PC-9 (cell line): ENCODE measurements around the gene POLR1G. TPM values are rescaled to one million over a fixed set of nuclear protein-coding genes. Genes with fewer than 3 reads are reported as not detected.
"Not testable (repeated sequence)": the region's sequence is repeated elsewhere in the genome, so short reads cannot be mapped to it uniquely, and the experiment has no call there.

Source experiments
- BruUV-seq: library from RNA; stranded (reverse); fragments of 400-500 nt; replicated peaks from 2 replicates; lab custom pipeline; 2021; lab: Mats Ljungman, UMichigan
- CTCF ChIA-PET: fragments of 300-600 bp; sonication (Branson Sonifier 250); formaldehyde crosslinking; loops from one replicate; lab custom pipeline; 2022; ENCODE audit warnings: antibody characterized with exemption; lab: Charles Lee
- POLR2A ChIA-PET: fragments of 300-600 bp; sonication (Branson Sonifier 250); formaldehyde crosslinking; loops from one replicate; lab custom pipeline; 2022; ENCODE audit warnings: antibody characterized with exemption; ENCODE audit not compliant: unreplicated experiment; lab: Charles Lee
- DNase-seq, 2 experiments: peaks; one replicate each; pipeline versions ENCODE4 v3.0.0 to v3.0.0-alpha.2; 2015 to 2022; ENCODE audit warnings: mixed read lengths in 1 of 2
- H2AFZ ChIP-seq: fragments of 200-600 bp; sonication (generic); 2 replicates; pipeline ENCODE4 v1.8.1; 2017; ENCODE audit warnings: antibody characterized with exemption
- H3F3A ChIP-seq: fragments of 200-600 bp; sonication (generic); 2 replicates; pipeline ENCODE4 v1.8.1; 2017; ENCODE audit warnings: antibody characterized with exemption, mild to moderate bottlenecking, low read depth; ENCODE audit not compliant: insufficient read depth
- H3K27ac ChIP-seq: fragments of 200-600 bp; sonication (generic); 2 replicates; pipeline ENCODE4 v1.6.1; 2016; ENCODE audit warnings: mixed run types
- H3K27me3 ChIP-seq: fragments of 200-600 bp; sonication (generic); 2 replicates; pipeline ENCODE4 v1.6.1; 2016; ENCODE audit warnings: low read depth, mixed run types; ENCODE audit not compliant: insufficient read depth
- H3K36me3 ChIP-seq: fragments of 200-600 bp; sonication (generic); 2 replicates; pipeline ENCODE4 v1.6.1; 2016; ENCODE audit warnings: low read depth, mixed run types
- H3K4me1 ChIP-seq: fragments of 200-600 bp; sonication (generic); replicated peaks from 2 replicates; pipeline ENCODE4 v1.6.1; 2016; ENCODE audit warnings: mixed run types; ENCODE audit not compliant: insufficient read depth
- H3K4me2 ChIP-seq: fragments of 200-600 bp; sonication (generic); 2 replicates; pipeline ENCODE4 v1.6.1; 2017; ENCODE audit warnings: mixed run types
- H3K4me3 ChIP-seq: fragments of 200-600 bp; sonication (generic); 2 replicates; pipeline ENCODE4 v1.6.1; 2016; ENCODE audit warnings: mixed run types
- H3K79me2 ChIP-seq: fragments of 200-600 bp; sonication (generic); 2 replicates; pipeline ENCODE4 v1.6.1; 2017; ENCODE audit warnings: low read depth, mixed run types
- H3K9me2 ChIP-seq: fragments of 200-600 bp; sonication (generic); 2 replicates; pipeline ENCODE4 v1.8.1; 2017; ENCODE audit warnings: mild to moderate bottlenecking; ENCODE audit not compliant: insufficient read depth
- H3K9me3 ChIP-seq: fragments of 200-600 bp; sonication (generic); 2 replicates; pipeline ENCODE4 v1.8.1; 2016; ENCODE audit warnings: low read depth; ENCODE audit not compliant: insufficient read depth
- H4K20me1 ChIP-seq: fragments of 200-600 bp; sonication (generic); 2 replicates; pipeline ENCODE4 v1.8.1; 2017; ENCODE audit not compliant: insufficient read depth
- EZH2 ChIP-seq: fragments of 200-600 bp; sonication (generic); IDR thresholded peaks from 2 replicates; pipeline ENCODE4 v1.8.0; 2017; ENCODE audit warnings: antibody characterized with exemption, low read depth
- intact Hi-C: fragments of 100-400 bp; cut with micrococcal nuclease; formaldehyde crosslinking; loops from one replicate; pipeline ENCODE4 v1.10.0; 2022; ENCODE audit not compliant: unreplicated experiment
- total RNA-seq: library from RNA; stranded (reverse); gene quantifications from 2 replicates; pipeline ENCODE4 v1.2.3, GENCODE V29; 2021
- TF ChIP-seq, protein P1 (sequence below): fragments of 200-600 bp; sonication (generic); conservative IDR thresholded peaks from 2 replicates; pipeline ENCODE4 v1.6.1; 2017; ENCODE audit warnings: mixed run types, antibody characterized with exemption, mild to moderate bottlenecking, moderate library complexity

POLR1G gene
- total RNA-seq, 1 experiment from 2014 or later, result 11.5 TPM

GRCh38 chr19:45408121-45408520, 1.7 kb downstream of the POLR1G start:
- H3K9me3 ChIP-seq, result no peaks in the 10 kb centered on the region
- H2AFZ ChIP-seq, result no peak overlapping the region
- H3F3A ChIP-seq, result peaks cover 56% of the 10 kb centered on the region; the same call in 1 of the 2 replicates
- H3K27me3 ChIP-seq, result no peaks in the 10 kb centered on the region
- no peak for TF ChIP-seq EZH2
- TF ChIP-seq, protein P1, sequence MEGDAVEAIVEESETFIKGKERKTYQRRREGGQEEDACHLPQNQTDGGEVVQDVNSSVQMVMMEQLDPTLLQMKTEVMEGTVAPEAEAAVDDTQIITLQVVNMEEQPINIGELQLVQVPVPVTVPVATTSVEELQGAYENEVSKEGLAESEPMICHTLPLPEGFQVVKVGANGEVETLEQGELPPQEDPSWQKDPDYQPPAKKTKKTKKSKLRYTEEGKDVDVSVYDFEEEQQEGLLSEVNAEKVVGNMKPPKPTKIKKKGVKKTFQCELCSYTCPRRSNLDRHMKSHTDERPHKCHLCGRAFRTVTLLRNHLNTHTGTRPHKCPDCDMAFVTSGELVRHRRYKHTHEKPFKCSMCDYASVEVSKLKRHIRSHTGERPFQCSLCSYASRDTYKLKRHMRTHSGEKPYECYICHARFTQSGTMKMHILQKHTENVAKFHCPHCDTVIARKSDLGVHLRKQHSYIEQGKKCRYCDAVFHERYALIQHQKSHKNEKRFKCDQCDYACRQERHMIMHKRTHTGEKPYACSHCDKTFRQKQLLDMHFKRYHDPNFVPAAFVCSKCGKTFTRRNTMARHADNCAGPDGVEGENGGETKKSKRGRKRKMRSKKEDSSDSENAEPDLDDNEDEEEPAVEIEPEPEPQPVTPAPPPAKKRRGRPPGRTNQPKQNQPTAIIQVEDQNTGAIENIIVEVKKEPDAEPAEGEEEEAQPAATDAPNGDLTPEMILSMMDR, result no peak
- H3K79me2 ChIP-seq, result peaks cover 38% of the 10 kb centered on the region
- no peak overlapping the region for H3K27ac ChIP-seq
- no peaks in the 10 kb centered on the region for H3K9me2 ChIP-seq
- peaks cover 8% of the 10 kb centered on the region for H4K20me1 ChIP-seq
- no TSS peak for BruUV-seq
- peak overlapping the region; percentile 95; the same call in 1 of the 2 replicates for H3K4me3 ChIP-seq
- H3K4me2 ChIP-seq, result peak overlapping the region; percentile 86
- H3K4me1 ChIP-seq, result peaks cover 17% of the 10 kb centered on the region
- ChIA-PET CTCF (no interaction called here), POLR2A (interaction anchor here (0.7 kb wide), 1 partner anchor 10 kb away, joined by 7 read pairs; no protein-coding TSS in a partner anchor)
- intact Hi-C loops, result loop anchor here (10.0 kb wide), 1 partner anchor 313 kb away; the partner anchor contains the start of gene PPP1R37
- no peak for DNase-seq
- H3K36me3 ChIP-seq, result peaks cover 3% of the 10 kb centered on the region; the same call in 1 of the 2 replicates

GRCh38 chr19:45408830-45409556, 2.5 kb downstream of the POLR1G start:
- no peaks in the 10 kb centered on the region for H3K9me3 ChIP-seq
- POLR2A ChIA-PET, result no interaction called here
- H3K4me1 ChIP-seq, result peaks cover 8% of the 10 kb centered on the region
- peaks cover 58% of the 10 kb centered on the region; the same call in 1 of the 2 replicates for H3F3A ChIP-seq
- intact Hi-C loops, result loop anchor here (10.0 kb wide), 1 partner anchor 314 kb away; the partner anchor contains the start of gene PPP1R37
- no peak for TF ChIP-seq EZH2
- TF ChIP-seq, protein P1, result no peak
- H3K4me2 ChIP-seq, result no peak overlapping the region
- DNase-seq, result no peak
- H4K20me1 ChIP-seq, result no peaks in the 10 kb centered on the region
- H3K27ac ChIP-seq, result no peak overlapping the region
- no peak overlapping the region for H2AFZ ChIP-seq
- no peaks in the 10 kb centered on the region for H3K27me3 ChIP-seq
- no TSS peak for BruUV-seq
- no peaks in the 10 kb centered on the region for H3K9me2 ChIP-seq
- peaks cover 12% of the 10 kb centered on the region; the same call in 1 of the 2 replicates for H3K36me3 ChIP-seq
- H3K79me2 ChIP-seq, result peaks cover 29% of the 10 kb centered on the region
- no peak overlapping the region for H3K4me3 ChIP-seq
- CTCF ChIA-PET, result no interaction called here

DNA sequence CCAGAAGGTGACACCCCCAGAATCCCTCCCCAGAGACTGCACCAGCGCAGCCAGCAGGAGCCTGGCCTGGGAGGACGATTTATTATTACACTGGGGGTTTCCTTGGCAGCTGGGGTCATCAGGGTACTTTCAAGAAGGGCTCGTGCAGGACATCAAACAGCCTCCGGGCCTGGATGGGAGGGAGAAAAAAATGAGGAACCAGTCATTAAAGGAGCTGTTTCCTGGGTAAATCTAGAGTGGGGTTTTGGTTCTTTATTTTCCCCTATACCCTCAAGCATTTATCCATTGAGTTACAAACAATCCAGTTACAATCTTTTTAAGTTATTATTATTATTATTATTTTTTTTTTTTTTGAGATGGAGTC, 3.1 kb downstream of the POLR1G start:
- Histone ChIP-seq H3K79me2 (peaks cover 23% of the 10 kb centered on the region), H3K9me3 (no peaks in the 10 kb centered on the region), H3K4me1 (peaks cover 7% of the 10 kb centered on the region), H3K27me3 (no peaks in the 10 kb centered on the region), H3K9me2 (no peaks in the 10 kb centered on the region), H3K27ac (no peak overlapping the region), H3K4me2 (no peak overlapping the region), H2AFZ (no peak overlapping the region), H3K4me3 (no peak overlapping the region), H3F3A (peaks cover 55% of the 10 kb centered on the region; the same call in 1 of the 2 replicates), H4K20me1 (no peaks in the 10 kb centered on the region), H3K36me3 (peaks cover 18% of the 10 kb centered on the region; the same call in 1 of the 2 replicates)
- POLR2A ChIA-PET, result no interaction called here
- CTCF ChIA-PET, result no interaction called here
- no TSS peak for BruUV-seq
- DNase-seq, result no peak
- intact Hi-C loops, result loop anchor here (10.0 kb wide), 1 partner anchor 315 kb away; the partner anchor contains the start of gene PPP1R37
- TF ChIP-seq, protein P1, result no peak

DNA sequence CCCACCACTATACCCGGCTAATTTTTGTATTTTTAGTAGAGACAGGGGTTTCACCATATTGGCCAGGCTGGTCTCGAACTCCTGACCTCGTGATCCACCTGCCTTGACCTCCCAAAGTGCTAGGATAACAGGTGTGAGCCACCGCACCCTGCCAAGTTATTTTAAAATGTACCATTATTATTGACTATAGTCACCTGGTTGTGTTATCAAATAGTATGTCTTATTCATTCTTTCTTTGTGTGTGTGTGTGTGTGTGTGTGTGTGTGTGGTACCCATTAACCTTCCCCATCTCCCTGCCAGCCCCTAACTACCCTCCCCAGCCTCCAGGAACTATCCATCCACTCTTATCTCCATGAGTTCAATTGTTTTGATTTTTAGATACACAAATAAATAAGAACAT, 3.9 kb downstream of the POLR1G start:
- Histone ChIP-seq H3K79me2 (peaks cover 20% of the 10 kb centered on the region), H3K36me3 (peaks cover 21% of the 10 kb centered on the region; the same call in 1 of the 2 replicates), H3F3A (peaks cover 51% of the 10 kb centered on the region; the same call in 1 of the 2 replicates)
- H3K4me3 ChIP-seq, H3K4me1 ChIP-seq, H3K9me2 ChIP-seq, H2AFZ ChIP-seq, H3K27me3 ChIP-seq, H4K20me1 ChIP-seq, BruUV-seq, H3K27ac ChIP-seq, CTCF ChIA-PET, intact Hi-C loops, POLR2A ChIA-PET, H3K4me2 ChIP-seq, DNase-seq, H3K9me3 ChIP-seq: not testable (repeated sequence)
